ENCODE measurements around the gene MECP2.

- no peak for TF ChIP-seq EZH2 (IDR thresholded peaks at IDR 0.05)
- no peak for TF ChIP-seq FOXP2 (optimal IDR thresholded peaks at IDR 0.05; ENCODE audit: control extremely low read depth, extremely low read length, insufficient read depth)
- no peak for TF ChIP-seq POLR2AphosphoS5 (IDR thresholded peaks at IDR 0.05; ENCODE audit: borderline replicate concordance, low read depth, low read length)
Measured at GRCh38 chrX:154027022-154027402, 70.5 kb downstream of the MECP2 start.

Measured in SK-N-MC (cell line).